ENCODE data around the gene SORCS3.

DNA sequence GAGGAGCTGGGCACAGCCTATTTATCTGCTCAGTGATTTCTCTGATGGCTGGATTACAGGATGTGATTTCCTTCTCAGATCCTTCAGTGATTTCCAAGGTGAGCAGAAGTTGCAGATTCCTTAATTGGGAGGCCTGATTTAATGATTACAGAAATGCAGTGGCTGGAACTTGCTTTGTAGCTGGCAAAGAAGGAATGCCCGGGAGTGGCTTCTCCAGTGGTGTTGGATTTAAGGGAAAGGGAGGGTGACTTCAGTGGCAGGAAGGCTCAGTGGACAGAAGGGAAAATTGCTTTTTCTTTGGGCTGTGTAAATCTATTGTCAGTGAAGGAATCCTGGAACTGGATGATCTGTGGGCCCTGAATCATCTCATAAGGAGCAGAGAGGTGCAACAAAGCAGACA, 5.1 kb downstream of the SORCS3 start:
- TF ChIP-seq POLR2A (IDR thresholded peaks at IDR 0.05): no peak
- TF ChIP-seq, protein P1, sequence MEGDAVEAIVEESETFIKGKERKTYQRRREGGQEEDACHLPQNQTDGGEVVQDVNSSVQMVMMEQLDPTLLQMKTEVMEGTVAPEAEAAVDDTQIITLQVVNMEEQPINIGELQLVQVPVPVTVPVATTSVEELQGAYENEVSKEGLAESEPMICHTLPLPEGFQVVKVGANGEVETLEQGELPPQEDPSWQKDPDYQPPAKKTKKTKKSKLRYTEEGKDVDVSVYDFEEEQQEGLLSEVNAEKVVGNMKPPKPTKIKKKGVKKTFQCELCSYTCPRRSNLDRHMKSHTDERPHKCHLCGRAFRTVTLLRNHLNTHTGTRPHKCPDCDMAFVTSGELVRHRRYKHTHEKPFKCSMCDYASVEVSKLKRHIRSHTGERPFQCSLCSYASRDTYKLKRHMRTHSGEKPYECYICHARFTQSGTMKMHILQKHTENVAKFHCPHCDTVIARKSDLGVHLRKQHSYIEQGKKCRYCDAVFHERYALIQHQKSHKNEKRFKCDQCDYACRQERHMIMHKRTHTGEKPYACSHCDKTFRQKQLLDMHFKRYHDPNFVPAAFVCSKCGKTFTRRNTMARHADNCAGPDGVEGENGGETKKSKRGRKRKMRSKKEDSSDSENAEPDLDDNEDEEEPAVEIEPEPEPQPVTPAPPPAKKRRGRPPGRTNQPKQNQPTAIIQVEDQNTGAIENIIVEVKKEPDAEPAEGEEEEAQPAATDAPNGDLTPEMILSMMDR (IDR thresholded peaks at IDR 0.05): no peak

Data from body of pancreas (tissue), 4 donors.